Astrocyte of the cerebellum (primary cell): Measurements from ENCODE around the gene LHX4.

Experiments used
- DNase-seq: peaks from one replicate; pipeline ENCODE4 v3.0.0-alpha.2; 2011; ENCODE audit warnings: low read depth
- H3K4me3 ChIP-seq: 2 replicates; pipeline ENCODE4 v1.5.1; 2011; ENCODE audit warnings: mild to moderate bottlenecking, low read depth, low read length, moderate library complexity
- CTCF ChIP-seq: IDR thresholded peaks from 2 replicates; pipeline ENCODE4 v1.5.1; 2012; ENCODE audit warnings: low read length, low read depth, moderate library complexity, mild to moderate bottlenecking; ENCODE audit errors: missing control alignments
- in situ Hi-C: cut with HindIII; loops from 2 replicates; pipeline ENCODE4 v1.10.0; 2017; ENCODE audit warnings: low sequenced_read_pairs

Gene LHX4

GRCh38 chr1:180309338-180309737 is 79.3 kb downstream of the LHX4 start:
- TF ChIP-seq CTCF: no peak
- no peak overlapping the region for H3K4me3 ChIP-seq
- in situ Hi-C loops: no loop called here
- DNase-seq: no peak

GRCh38 chr1:180310095-180310494 is 80.0 kb downstream of the LHX4 start:
- no peak for DNase-seq
- TF ChIP-seq CTCF: no peak
- H3K4me3 ChIP-seq: no peak overlapping the region
- in situ Hi-C loops: no loop called here

- H3K4me3 ChIP-seq: no peak overlapping the region
- DNase-seq: no peak
- TF ChIP-seq CTCF: no peak
- in situ Hi-C loops: no loop called here
Measured at GRCh38 chr1:180311011-180311730, 81.1 kb downstream of the LHX4 start.

GRCh38 chr1:180312926-180313325 is 82.9 kb downstream of the LHX4 start:
- no peak for DNase-seq
- in situ Hi-C loops: no loop called here
- H3K4me3 ChIP-seq: no peak overlapping the region
- TF ChIP-seq CTCF: no peak

- TF ChIP-seq CTCF: no peak
- in situ Hi-C loops: no loop called here
- H3K4me3 ChIP-seq: no peak overlapping the region
- no peak for DNase-seq
Measured at GRCh38 chr1:180327089-180327488, 97.0 kb downstream of the LHX4 start.
